ENCODE data around the gene RAP2A.

Gene RAP2A

DNA sequence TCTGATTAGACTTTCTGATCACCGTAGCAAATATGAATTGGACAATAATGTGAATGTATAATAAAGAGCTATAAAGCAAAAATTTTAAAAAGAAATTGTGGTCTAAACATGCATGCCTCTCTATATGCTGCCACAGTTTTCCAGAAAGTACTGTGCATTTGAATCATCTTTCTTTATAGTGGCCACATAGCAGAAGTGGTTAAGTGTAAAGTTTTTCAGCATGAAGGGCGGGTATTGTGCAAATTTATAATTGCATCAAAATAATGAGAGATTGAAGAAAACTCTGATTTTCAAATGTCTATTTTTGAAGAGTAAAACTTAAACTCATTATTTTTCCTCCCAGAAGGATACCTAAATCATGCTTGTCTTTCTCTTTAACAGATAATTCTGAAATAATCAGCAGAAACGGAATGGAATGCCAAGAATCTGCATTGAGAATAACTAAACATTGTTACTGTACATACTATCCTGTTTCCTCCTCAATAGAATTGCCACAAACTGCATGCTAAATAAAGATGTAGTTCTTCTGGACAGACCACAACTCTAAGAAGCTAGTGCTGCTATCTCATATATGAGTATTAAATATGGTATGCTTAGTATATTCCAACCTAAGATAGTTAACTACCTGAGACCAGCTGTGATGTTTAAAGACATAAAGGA, 42.9 kb upstream of the RAP2A start:
- Histone ChIP-seq H3K4me3 (IDR thresholded peaks at IDR 0.05; ENCODE audit: insufficient read depth, low read depth, low read length) (no peak overlapping the region), H3K9ac (no peak overlapping the region)

DNA sequence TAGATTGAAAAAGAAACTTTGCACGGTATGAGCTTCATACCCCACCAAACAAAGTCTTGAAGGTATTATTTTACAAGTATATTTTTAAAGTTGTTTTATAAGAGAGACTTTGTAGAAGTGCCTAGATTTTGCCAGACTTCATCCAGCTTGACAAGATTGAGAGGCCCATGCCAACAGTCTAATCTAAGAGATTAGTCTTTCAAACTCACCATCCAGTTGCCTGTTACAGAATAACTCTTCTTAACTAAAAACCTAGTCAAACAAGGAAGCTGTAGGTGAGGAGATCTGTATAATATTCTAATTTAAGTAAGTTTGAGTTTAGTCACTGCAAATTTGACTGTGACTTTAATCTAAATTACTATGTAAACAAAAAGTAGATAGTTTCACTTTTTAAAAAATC, 41.9 kb upstream of the RAP2A start:
- Histone ChIP-seq H3K9ac (no peak overlapping the region), H3K4me2 (no peak overlapping the region), H3K36me3 (ENCODE audit: insufficient read depth) (no peaks in the 10 kb centered on the region), H3K4me1 (ENCODE audit: low read depth, poor library complexity, severe bottlenecking) (no peaks in the 10 kb centered on the region), H2AFZ (ENCODE audit: low read depth) (no peak overlapping the region), H3K79me2 (ENCODE audit: insufficient read depth, low read depth) (no peaks in the 10 kb centered on the region), H4K20me1 (ENCODE audit: insufficient read depth) (no peaks in the 10 kb centered on the region), H3K27ac (no peak overlapping the region), H3K4me3 (IDR thresholded peaks at IDR 0.05; ENCODE audit: insufficient read depth, low read depth, low read length) (no peak overlapping the region), H3K27me3 (ENCODE audit: insufficient read depth, low read depth) (no peaks in the 10 kb centered on the region)
- TF ChIP-seq, protein P1, sequence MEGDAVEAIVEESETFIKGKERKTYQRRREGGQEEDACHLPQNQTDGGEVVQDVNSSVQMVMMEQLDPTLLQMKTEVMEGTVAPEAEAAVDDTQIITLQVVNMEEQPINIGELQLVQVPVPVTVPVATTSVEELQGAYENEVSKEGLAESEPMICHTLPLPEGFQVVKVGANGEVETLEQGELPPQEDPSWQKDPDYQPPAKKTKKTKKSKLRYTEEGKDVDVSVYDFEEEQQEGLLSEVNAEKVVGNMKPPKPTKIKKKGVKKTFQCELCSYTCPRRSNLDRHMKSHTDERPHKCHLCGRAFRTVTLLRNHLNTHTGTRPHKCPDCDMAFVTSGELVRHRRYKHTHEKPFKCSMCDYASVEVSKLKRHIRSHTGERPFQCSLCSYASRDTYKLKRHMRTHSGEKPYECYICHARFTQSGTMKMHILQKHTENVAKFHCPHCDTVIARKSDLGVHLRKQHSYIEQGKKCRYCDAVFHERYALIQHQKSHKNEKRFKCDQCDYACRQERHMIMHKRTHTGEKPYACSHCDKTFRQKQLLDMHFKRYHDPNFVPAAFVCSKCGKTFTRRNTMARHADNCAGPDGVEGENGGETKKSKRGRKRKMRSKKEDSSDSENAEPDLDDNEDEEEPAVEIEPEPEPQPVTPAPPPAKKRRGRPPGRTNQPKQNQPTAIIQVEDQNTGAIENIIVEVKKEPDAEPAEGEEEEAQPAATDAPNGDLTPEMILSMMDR (conservative IDR thresholded peaks at IDR 0.05; ENCODE audit: low read depth, low read length): no peak

More for the DNA sequence above, 42.9 kb upstream of the RAP2A start:
- H4K20me1 ChIP-seq (ENCODE audit: insufficient read depth): no peaks in the 10 kb centered on the region
- no peak overlapping the region for H3K4me2 ChIP-seq
- H3K36me3 ChIP-seq (ENCODE audit: insufficient read depth): no peaks in the 10 kb centered on the region
- no peak overlapping the region for H2AFZ ChIP-seq (ENCODE audit: low read depth)
- TF ChIP-seq, protein P1 (conservative IDR thresholded peaks at IDR 0.05; ENCODE audit: low read depth, low read length): no peak
- H3K79me2 ChIP-seq (ENCODE audit: insufficient read depth, low read depth): no peaks in the 10 kb centered on the region
- H3K27me3 ChIP-seq (ENCODE audit: insufficient read depth, low read depth): no peaks in the 10 kb centered on the region
- H3K4me1 ChIP-seq (ENCODE audit: low read depth, poor library complexity, severe bottlenecking): no peaks in the 10 kb centered on the region
- H3K27ac ChIP-seq: no peak overlapping the region

DNA sequence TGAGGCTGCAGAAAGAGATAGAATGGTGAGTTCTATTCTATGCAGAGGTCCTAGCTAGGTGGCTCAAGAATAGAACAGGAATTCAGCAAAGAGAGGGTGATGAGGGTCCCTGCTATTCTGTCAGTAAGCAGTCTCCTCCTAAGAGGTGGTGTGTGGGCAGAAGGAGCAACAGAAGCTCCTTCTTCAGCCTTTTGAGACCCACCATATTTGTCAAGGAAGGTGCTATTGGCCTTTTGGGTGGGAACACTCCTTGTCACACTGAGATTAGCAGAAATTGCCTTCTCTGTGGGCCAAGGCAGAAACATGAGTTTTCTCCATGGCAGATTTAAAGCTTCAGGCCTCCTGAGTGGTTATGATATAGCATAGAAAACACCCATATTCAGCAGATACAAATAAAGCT, 39.4 kb upstream of the RAP2A start:
- Histone ChIP-seq H3K9ac (no peak overlapping the region), H3K79me2 (ENCODE audit: insufficient read depth, low read depth) (no peaks in the 10 kb centered on the region), H3K36me3 (ENCODE audit: insufficient read depth) (no peaks in the 10 kb centered on the region), H3K27me3 (ENCODE audit: insufficient read depth, low read depth) (no peaks in the 10 kb centered on the region), H3K4me3 (IDR thresholded peaks at IDR 0.05; ENCODE audit: insufficient read depth, low read depth, low read length) (no peak overlapping the region), H4K20me1 (ENCODE audit: insufficient read depth) (no peaks in the 10 kb centered on the region), H3K4me1 (ENCODE audit: low read depth, poor library complexity, severe bottlenecking) (no peaks in the 10 kb centered on the region), H2AFZ (ENCODE audit: low read depth) (no peak overlapping the region), H3K27ac (no peak overlapping the region), H3K4me2 (no peak overlapping the region)
- TF ChIP-seq, protein P1 (conservative IDR thresholded peaks at IDR 0.05; ENCODE audit: low read depth, low read length): no peak

DNA sequence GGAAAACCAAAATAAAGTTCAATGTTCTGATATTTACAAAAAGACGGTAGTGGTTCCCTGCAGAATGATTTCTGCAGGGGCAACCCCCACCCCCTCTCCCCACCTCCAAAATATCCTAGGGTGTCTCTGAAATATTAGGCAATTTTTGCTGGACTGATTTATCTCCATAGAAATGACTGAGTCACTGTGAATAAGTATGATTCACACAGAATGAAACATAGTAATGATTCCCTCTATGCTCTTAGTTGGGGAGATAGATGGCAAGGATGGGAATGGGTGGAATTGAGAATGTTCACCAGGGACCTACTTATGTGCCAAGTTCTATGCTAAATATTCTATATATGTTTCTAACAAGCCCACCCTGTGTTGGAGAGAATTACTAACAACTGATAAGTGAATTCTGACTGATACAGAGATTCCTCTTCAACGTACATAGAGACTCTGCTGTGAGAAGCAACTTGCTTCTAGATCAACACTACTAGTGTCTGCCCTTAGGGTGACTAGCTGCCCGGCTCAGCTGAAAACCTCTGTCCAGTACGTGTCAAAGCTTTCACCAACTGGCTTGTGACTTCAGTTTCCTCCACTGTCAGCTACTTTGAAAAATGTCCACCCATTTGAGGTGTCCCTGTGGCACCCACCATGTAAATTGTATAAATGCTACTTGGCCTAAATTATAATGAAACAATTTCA, 38.4 kb upstream of the RAP2A start:
- Histone ChIP-seq H3K9ac (no peak overlapping the region), H3K36me3 (ENCODE audit: insufficient read depth) (no peaks in the 10 kb centered on the region), H4K20me1 (ENCODE audit: insufficient read depth) (no peaks in the 10 kb centered on the region), H3K4me2 (no peak overlapping the region), H3K79me2 (ENCODE audit: insufficient read depth, low read depth) (no peaks in the 10 kb centered on the region), H3K27me3 (ENCODE audit: insufficient read depth, low read depth) (no peaks in the 10 kb centered on the region), H2AFZ (ENCODE audit: low read depth) (no peak overlapping the region), H3K4me3 (IDR thresholded peaks at IDR 0.05; ENCODE audit: insufficient read depth, low read depth, low read length) (no peak overlapping the region), H3K4me1 (ENCODE audit: low read depth, poor library complexity, severe bottlenecking) (no peaks in the 10 kb centered on the region), H3K27ac (no peak overlapping the region)
- TF ChIP-seq, protein P1 (conservative IDR thresholded peaks at IDR 0.05; ENCODE audit: low read depth, low read length): no peak

All from KMS-11 (cell line).